Measurements from ENCODE around the gene HPCAL4. TPM values are rescaled to one million over a fixed set of nuclear protein-coding genes. Genes with fewer than 3 reads are reported as not detected.

HPCAL4 gene
- polyA plus RNA-seq, 1 experiment: not detected

DNA sequence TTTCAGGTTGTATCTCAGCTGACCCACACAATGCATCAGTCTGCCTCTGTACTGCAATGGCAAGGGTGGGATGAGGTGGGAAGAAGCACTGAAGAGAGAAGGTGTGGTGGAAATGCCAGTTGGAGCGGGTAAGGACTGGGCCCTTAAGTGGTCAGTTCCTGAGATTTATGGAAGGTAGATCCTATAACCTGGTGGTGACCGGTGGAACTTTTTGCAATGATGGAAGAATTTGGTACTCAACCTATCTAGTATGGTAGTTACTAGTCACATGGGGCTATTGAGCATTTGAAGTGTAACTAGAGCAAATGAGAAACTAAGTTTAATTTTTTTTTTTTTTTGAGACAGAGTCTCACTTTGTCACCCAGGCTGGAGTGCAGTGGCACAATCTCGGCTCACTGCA lies 8.2 kb upstream of the HPCAL4 start:
- Histone ChIP-seq H3K27me3 (ENCODE audit: control insufficient read depth, insufficient read depth, low read length) (peaks cover 47% of the 10 kb centered on the region), H3K9me3 (ENCODE audit: control insufficient read depth, insufficient read depth, low read length) (no peaks in the 10 kb centered on the region), H3K4me3 (ENCODE audit: low read depth, low read length) (no peak overlapping the region), H3K27ac (ENCODE audit: low read depth, low read length) (no peak overlapping the region)
- POLR2A ChIA-PET: no interaction called here
- CTCF ChIA-PET: no interaction called here
- no peak for DNase-seq (ENCODE audit: low read depth, low spot score)
- TF ChIP-seq, protein P1, sequence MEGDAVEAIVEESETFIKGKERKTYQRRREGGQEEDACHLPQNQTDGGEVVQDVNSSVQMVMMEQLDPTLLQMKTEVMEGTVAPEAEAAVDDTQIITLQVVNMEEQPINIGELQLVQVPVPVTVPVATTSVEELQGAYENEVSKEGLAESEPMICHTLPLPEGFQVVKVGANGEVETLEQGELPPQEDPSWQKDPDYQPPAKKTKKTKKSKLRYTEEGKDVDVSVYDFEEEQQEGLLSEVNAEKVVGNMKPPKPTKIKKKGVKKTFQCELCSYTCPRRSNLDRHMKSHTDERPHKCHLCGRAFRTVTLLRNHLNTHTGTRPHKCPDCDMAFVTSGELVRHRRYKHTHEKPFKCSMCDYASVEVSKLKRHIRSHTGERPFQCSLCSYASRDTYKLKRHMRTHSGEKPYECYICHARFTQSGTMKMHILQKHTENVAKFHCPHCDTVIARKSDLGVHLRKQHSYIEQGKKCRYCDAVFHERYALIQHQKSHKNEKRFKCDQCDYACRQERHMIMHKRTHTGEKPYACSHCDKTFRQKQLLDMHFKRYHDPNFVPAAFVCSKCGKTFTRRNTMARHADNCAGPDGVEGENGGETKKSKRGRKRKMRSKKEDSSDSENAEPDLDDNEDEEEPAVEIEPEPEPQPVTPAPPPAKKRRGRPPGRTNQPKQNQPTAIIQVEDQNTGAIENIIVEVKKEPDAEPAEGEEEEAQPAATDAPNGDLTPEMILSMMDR (IDR thresholded peaks at IDR 0.05; ENCODE audit: low read depth, low read length): peak; percentile 16

DNA sequence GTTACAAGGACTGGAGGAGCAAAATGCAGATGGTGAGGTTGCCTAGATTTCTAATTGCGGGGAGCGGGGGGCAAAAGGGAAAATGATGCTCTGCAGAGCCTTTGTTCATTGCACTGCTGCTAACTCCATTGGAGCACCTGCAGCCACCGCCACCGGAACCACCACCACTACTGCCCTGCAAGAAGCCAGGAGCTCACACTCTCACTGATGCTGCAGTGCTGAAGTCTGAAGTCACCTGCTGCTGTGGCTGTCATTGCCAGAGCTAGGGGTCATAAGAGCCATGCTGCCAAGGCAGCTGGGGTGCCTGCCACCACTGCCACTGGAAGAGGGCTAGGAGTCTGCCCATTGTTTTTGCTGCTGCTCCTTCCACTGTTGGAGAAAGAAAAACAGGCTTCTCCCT lies 7.3 kb upstream of the HPCAL4 start:
- DNase-seq (ENCODE audit: low read depth, low spot score): no peak
- POLR2A ChIA-PET: no interaction called here
- CTCF ChIA-PET: no interaction called here
- no peak overlapping the region for H3K27ac ChIP-seq (ENCODE audit: low read depth, low read length)
- TF ChIP-seq, protein P1 (IDR thresholded peaks at IDR 0.05; ENCODE audit: low read depth, low read length): no peak
- H3K27me3 ChIP-seq (ENCODE audit: control insufficient read depth, insufficient read depth, low read length): peaks cover 51% of the 10 kb centered on the region
- H3K4me3 ChIP-seq (ENCODE audit: low read depth, low read length): no peak overlapping the region
- H3K9me3 ChIP-seq (ENCODE audit: control insufficient read depth, insufficient read depth, low read length): no peaks in the 10 kb centered on the region

DNA sequence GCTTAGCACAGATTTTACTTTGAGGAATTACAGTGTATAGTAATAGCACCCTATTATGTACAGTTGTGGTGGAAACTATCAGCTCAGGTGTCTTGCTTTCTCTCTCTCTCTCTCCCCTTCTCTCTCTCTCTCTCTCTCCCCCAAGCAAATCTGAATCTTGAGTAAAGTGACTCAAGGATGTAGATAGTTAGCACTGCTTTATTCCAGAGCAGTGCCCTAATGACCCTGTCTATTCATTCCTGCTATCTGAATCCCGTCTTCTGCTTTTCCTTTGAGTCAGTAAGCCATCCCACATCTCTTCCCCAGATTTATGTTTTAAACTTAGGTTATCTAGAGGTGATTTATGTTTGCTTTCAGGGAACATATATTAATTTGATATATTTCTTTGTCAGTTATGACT lies 5.2 kb upstream of the HPCAL4 start:
- Histone ChIP-seq H3K27me3 (ENCODE audit: control insufficient read depth, insufficient read depth, low read length) (peaks cover 63% of the 10 kb centered on the region), H3K27ac (ENCODE audit: low read depth, low read length) (no peak overlapping the region), H3K4me3 (ENCODE audit: low read depth, low read length) (no peak overlapping the region), H3K9me3 (ENCODE audit: control insufficient read depth, insufficient read depth, low read length) (peaks cover 7% of the 10 kb centered on the region; the same call in 1 of the 2 replicates)
- TF ChIP-seq, protein P1 (IDR thresholded peaks at IDR 0.05; ENCODE audit: low read depth, low read length): no peak
- POLR2A ChIA-PET: no interaction called here
- CTCF ChIA-PET: no interaction called here
- DNase-seq (ENCODE audit: low read depth, low spot score): no peak

DNA sequence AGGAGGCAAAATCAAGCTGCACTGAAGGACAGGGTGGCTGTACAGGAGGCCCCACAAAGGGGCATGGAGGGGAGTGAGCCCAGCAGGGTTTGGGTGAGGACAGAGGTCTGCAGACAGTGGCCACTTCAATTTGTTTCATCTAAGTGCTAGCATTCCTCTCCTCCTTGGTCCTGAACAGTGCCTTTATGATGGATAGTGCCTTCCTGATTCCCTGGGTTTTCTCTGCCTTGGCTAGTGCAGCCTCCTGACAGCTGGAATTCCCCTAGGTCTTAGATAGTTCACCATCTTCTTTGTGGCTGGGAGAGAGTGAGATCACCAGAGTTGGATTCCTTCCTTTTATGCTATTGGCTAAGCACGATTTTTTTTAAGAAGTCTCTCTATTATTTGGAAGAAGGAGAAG lies 3.8 kb upstream of the HPCAL4 start:
- POLR2A ChIA-PET: no interaction called here
- peaks cover 66% of the 10 kb centered on the region for H3K27me3 ChIP-seq (ENCODE audit: control insufficient read depth, insufficient read depth, low read length)

DNA sequence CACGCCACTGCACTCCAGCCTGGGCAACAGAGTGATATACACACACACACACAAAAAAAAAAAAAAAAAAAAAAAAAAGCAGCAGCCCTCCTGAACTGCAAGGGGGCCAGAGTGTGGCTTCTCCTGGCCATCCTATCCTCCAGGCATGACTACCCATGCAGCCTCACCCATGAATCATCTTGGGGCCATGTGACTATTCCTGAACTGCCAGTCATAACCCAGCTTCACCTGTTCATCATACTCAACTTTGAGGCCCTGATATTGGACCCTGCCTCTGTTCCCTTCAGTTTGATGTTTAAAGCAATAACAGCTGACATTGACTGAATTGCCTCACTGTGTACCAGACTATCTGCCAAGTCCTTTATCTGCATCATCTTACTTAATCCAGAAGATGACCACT lies 2.8 kb upstream of the HPCAL4 start:
- DNase-seq (ENCODE audit: low read depth, low spot score): no peak
- Histone ChIP-seq H3K9me3 (ENCODE audit: control insufficient read depth, insufficient read depth, low read length) (peaks cover 7% of the 10 kb centered on the region; the same call in 1 of the 2 replicates), H3K27me3 (ENCODE audit: control insufficient read depth, insufficient read depth, low read length) (peaks cover 67% of the 10 kb centered on the region), H3K4me3 (ENCODE audit: low read depth, low read length) (no peak overlapping the region), H3K27ac (ENCODE audit: low read depth, low read length) (no peak overlapping the region)
- TF ChIP-seq, protein P1 (IDR thresholded peaks at IDR 0.05; ENCODE audit: low read depth, low read length): no peak
- POLR2A ChIA-PET: no interaction called here
- CTCF ChIA-PET: interaction anchor here (1.7 kb wide), 2 partner anchors 35 to 88 kb away, joined by 4 to 8 read pairs; no protein-coding TSS in a partner anchor

More for the DNA sequence above, 3.8 kb upstream of the HPCAL4 start:
- Histone ChIP-seq H3K27ac (ENCODE audit: low read depth, low read length) (no peak overlapping the region), H3K4me3 (ENCODE audit: low read depth, low read length) (no peak overlapping the region), H3K9me3 (ENCODE audit: control insufficient read depth, insufficient read depth, low read length) (peaks cover 7% of the 10 kb centered on the region; the same call in 1 of the 2 replicates)
- TF ChIP-seq, protein P1 (IDR thresholded peaks at IDR 0.05; ENCODE audit: low read depth, low read length): no peak
- CTCF ChIA-PET: no interaction called here
- no peak for DNase-seq (ENCODE audit: low read depth, low spot score)

Measured in AG04450 (cell line).